Trophoblast cell (in vitro differentiated cells and primary cell): Measurements from ENCODE around the gene RPL32.

ENCODE experiments used
- DNase-seq, 2 donors: peaks; one replicate each; pipeline ENCODE4 v3.0.0-alpha.2; 2016
- H2AFZ ChIP-seq: 2 replicates; pipeline ENCODE4 v1.6.1; 2013; ENCODE audit warnings: low read length, moderate library complexity, mild to moderate bottlenecking; ENCODE audit not compliant: insufficient read depth, poor library complexity
- H2AK5ac ChIP-seq: 2 replicates; pipeline ENCODE4 v1.6.1; 2013; ENCODE audit warnings: mild to moderate bottlenecking, low read length
- H2BK120ac ChIP-seq: 2 replicates; pipeline ENCODE4 v1.6.1; 2013; ENCODE audit warnings: low read length, mild to moderate bottlenecking, moderate library complexity; ENCODE audit not compliant: insufficient read depth, poor library complexity
- H2BK12ac ChIP-seq: 2 replicates; pipeline ENCODE4 v1.6.1; 2013; ENCODE audit warnings: mild to moderate bottlenecking, low read length, moderate library complexity
- H2BK5ac ChIP-seq: 2 replicates; pipeline ENCODE4 v1.6.1; 2013; ENCODE audit warnings: low read length, low read depth, moderate library complexity, mild to moderate bottlenecking; ENCODE audit not compliant: poor library complexity
- H3K14ac ChIP-seq: 2 replicates; pipeline ENCODE4 v1.6.1; 2013; ENCODE audit warnings: mild to moderate bottlenecking, low read length
- H3K18ac ChIP-seq: 2 replicates; pipeline ENCODE4 v1.6.1; 2013; ENCODE audit warnings: mild to moderate bottlenecking, low read length
- H3K23ac ChIP-seq: 2 replicates; pipeline ENCODE4 v1.6.1; 2013; ENCODE audit warnings: low read length
- H3K27ac ChIP-seq: 2 replicates; pipeline ENCODE4 v1.5.1; 2013; ENCODE audit warnings: low read depth, mild to moderate bottlenecking, inconsistent platforms, low read length, moderate library complexity
- H3K27me3 ChIP-seq: 2 replicates; pipeline ENCODE4 v1.6.1; 2013; ENCODE audit warnings: inconsistent platforms, mild to moderate bottlenecking, low read length, moderate library complexity; ENCODE audit not compliant: insufficient read depth
- H3K36me3 ChIP-seq, 2 experiments: 1 replicate in 1 of 2; 2 replicates in 1 of 2; pipeline ENCODE4 v1.6.1; 2013; ENCODE audit warnings: low read length in 2 of 2, mild to moderate bottlenecking in 2 of 2, moderate library complexity in 1 of 2; ENCODE audit not compliant: insufficient read depth in 2 of 2, control insufficient read depth in 1 of 2
- H3K4ac ChIP-seq: 2 replicates; pipeline ENCODE4 v1.6.1; 2013; ENCODE audit warnings: low read depth, mild to moderate bottlenecking, low read length, moderate library complexity
- H3K4me1 ChIP-seq, 2 experiments: 1 replicate in 1 of 2; 2 replicates in 1 of 2; pipeline ENCODE4 v1.6.1; 2013; ENCODE audit warnings: low read length in 2 of 2, mild to moderate bottlenecking in 2 of 2, moderate library complexity in 1 of 2; ENCODE audit not compliant: insufficient read depth in 2 of 2, control insufficient read depth in 1 of 2
- H3K4me2 ChIP-seq: 2 replicates; pipeline ENCODE4 v1.6.1; 2013; ENCODE audit warnings: inconsistent platforms, mild to moderate bottlenecking, low read length, moderate library complexity
- H3K4me3 ChIP-seq: 2 replicates; pipeline ENCODE4 v1.5.1; 2013; ENCODE audit warnings: mild to moderate bottlenecking, low read depth, low read length, inconsistent platforms
- H3K79me1 ChIP-seq: one replicate; pipeline ENCODE4 v1.6.1; 2013; ENCODE audit warnings: low read length
- H3K79me2 ChIP-seq: 2 replicates; pipeline ENCODE4 v1.6.1; 2013; ENCODE audit warnings: low read length, mild to moderate bottlenecking; ENCODE audit not compliant: control insufficient read depth, insufficient read depth, poor library complexity
- H3K9ac ChIP-seq: 2 replicates; pipeline ENCODE4 v1.6.1; 2013; ENCODE audit warnings: mild to moderate bottlenecking, low read length
- H3K9me3 ChIP-seq: 2 replicates; pipeline ENCODE4 v1.6.1; 2013; ENCODE audit warnings: low read depth, mild to moderate bottlenecking, control low read depth, inconsistent platforms, low read length; ENCODE audit not compliant: insufficient read depth
- H4K12ac ChIP-seq: 2 replicates; pipeline ENCODE4 v1.6.1; 2013; ENCODE audit warnings: low read depth, mild to moderate bottlenecking, low read length, moderate library complexity
- H4K8ac ChIP-seq: 2 replicates; pipeline ENCODE4 v1.6.1; 2013; ENCODE audit warnings: low read depth, mild to moderate bottlenecking, low read length, moderate library complexity
- H4K91ac ChIP-seq: one replicate; pipeline ENCODE4 v1.6.1; 2013; ENCODE audit warnings: low read depth, mild to moderate bottlenecking, low read length, moderate library complexity
- WGBS: extraction: QIAGEN DNeasy Blood & Tissue Kit; methylation state at CpG from one replicate; pipeline ENCODE4 v1.1.7; 2013; ENCODE audit warnings: missing lambda C conversion rate; ENCODE audit not compliant: insufficient read length, insufficient coverage; ENCODE audit errors: extremely low coverage; 5-methylcytosine and 5-hydroxymethylcytosine counted together

Gene RPL32

DNA sequence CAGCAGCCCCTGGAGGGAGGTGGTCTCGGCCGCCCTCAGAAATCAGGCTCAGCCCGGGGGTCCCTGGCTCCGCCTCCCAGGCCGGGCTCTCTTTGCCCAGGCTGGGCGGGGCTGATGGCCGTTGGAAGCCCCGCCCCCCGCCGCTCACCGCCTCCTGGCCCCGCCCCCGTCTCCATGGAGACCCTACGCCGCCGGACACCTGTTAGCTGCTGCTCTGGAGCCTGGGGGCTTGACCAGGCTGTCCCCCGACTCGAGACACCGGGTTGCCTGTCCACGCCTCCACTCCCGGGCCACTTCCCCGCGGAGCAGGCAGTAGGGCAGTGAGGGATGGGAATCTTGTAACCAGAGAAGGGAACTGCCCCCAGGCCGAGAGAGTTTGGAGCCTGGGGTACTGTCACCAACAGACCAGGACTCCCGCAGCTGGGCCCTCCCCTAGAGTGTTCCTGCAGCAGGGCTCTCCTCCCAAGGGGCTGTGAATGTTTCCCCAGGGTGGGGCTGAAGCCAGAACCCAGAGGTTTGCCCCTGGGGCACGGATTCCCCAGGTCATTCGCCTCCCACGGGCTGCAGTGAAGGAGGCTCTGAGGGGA lies 27.8 kb upstream of the RPL32 start:
- H3K18ac ChIP-seq: no peak overlapping the region
- H3K4me2 ChIP-seq: peak overlapping the region; percentile 55
- H3K27me3 ChIP-seq: no peaks in the 10 kb centered on the region
- H4K91ac ChIP-seq: no peak overlapping the region
- no peak overlapping the region for H3K9ac ChIP-seq
- H2AFZ ChIP-seq: no peak overlapping the region
- H3K9me3 ChIP-seq: peaks cover 11% of the 10 kb centered on the region
- H3K79me1 ChIP-seq: no peaks in the 10 kb centered on the region
- H3K27ac ChIP-seq: no peak overlapping the region
- no peak overlapping the region for H2BK12ac ChIP-seq
- H3K14ac ChIP-seq: no peak overlapping the region
- H3K4ac ChIP-seq: no peak overlapping the region
- H3K23ac ChIP-seq: no peak overlapping the region
- H2AK5ac ChIP-seq: no peak overlapping the region
- H4K12ac ChIP-seq: no peak overlapping the region
- no peak overlapping the region for H2BK5ac ChIP-seq
- no peak overlapping the region for H4K8ac ChIP-seq
- no peak overlapping the region for H3K4me3 ChIP-seq
- no CpG with 5 or more reads among the region's 28 CpGs for WGBS
- H2BK120ac ChIP-seq: no peak overlapping the region
- H3K79me2 ChIP-seq: no peaks in the 10 kb centered on the region
- no peak for DNase-seq
- no peaks in the 10 kb centered on the region for H3K36me3 ChIP-seq
- peaks cover 3 to 9% of the 10 kb centered on the region in 2 experiments for H3K4me1 ChIP-seq

DNA sequence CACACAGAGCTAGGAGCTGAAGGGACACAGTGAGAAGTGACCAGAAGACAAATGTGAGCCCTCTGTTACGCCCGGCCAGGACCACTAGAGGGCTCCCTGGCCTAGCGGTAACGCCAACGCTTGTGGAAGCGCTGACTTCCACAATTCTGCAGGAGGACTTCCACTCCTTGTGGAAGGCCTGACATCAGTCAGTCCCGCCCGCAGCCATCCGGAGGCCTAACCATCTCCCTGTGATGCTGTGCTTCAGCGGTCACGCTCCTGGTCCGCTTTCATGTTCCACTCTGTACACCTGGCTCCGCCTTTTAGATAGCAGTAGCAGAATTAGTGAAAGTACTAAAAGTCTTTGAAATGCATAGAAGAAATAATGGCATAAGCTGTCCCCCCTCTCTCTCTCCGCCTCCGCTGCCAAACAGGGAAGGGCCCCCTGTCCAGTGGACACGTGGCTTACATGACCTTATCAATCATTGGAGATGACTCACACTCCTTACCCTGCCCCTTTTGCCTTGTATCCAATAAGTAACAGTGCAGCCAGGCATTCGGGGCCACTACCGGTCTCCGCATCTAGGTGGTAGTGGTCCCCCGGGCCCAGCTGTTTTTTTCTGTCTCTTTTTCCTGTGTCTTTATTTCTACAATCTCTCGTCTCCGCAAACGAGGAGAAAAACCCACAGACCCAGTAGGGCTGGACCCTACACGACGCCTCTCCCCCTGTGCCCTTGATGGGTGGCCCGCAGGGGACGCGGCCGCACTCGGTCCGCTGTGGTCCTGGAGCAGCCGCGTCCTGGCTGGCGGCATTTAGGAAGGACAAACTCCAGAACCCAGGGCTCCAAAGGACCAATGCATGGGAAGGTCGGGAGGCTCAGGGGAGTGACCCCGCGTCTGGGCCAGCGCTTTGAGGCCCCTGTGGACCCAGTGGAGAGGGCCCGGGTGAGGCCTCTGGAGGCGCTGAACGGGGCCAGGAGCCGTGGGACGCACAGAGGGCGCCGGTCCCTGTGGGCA lies 27.0 kb upstream of the RPL32 start:
- Histone ChIP-seq H3K27ac (no peak overlapping the region), H4K91ac (no peak overlapping the region), H3K4me2 (peak overlapping the region; percentile 55), H3K14ac (no peak overlapping the region), H2BK12ac (no peak overlapping the region), H2AK5ac (no peak overlapping the region), H2BK5ac (no peak overlapping the region), H3K4me3 (no peak overlapping the region), H4K12ac (no peak overlapping the region), H3K27me3 (no peaks in the 10 kb centered on the region), H3K79me2 (no peaks in the 10 kb centered on the region), H3K9me3 (peaks cover 13% of the 10 kb centered on the region), H2BK120ac (no peak overlapping the region), H2AFZ (peak overlapping the region; percentile 12), H3K9ac (no peak overlapping the region), H4K8ac (no peak overlapping the region), H3K4ac (no peak overlapping the region), H3K36me3 (no peaks in the 10 kb centered on the region), H3K23ac (no peak overlapping the region), H3K4me1 (peaks cover 3 to 9% of the 10 kb centered on the region in 2 experiments), H3K79me1 (no peaks in the 10 kb centered on the region), H3K18ac (no peak overlapping the region)
- WGBS: no CpG with 5 or more reads among the region's 45 CpGs
- DNase-seq: peak; percentile 92 to 96

DNA sequence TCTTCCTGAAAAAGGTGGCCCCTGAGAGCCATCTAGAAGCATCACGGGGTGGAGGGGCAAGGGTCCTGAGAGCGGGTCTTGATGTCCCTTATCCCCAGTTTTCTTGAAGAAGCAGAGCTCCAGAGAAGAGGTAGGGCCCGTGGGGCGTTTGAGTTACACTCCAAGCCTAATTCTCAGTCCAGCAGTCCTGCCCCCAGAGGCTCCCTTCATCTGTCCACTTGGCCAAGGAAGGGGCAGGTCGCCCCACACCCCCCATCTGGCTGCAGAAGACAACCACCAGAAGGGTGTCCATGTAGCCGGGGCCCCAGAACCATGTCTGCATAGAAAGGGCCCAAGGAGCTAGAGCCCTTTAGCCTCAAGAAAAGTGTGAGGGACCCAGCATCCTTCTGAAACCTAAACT lies 25.5 kb upstream of the RPL32 start:
- Histone ChIP-seq H4K12ac (no peak overlapping the region), H2AFZ (no peak overlapping the region), H2BK120ac (no peak overlapping the region), H3K27me3 (no peaks in the 10 kb centered on the region), H3K9ac (no peak overlapping the region), H3K18ac (no peak overlapping the region), H3K36me3 (no peaks in the 10 kb centered on the region), H3K79me1 (no peaks in the 10 kb centered on the region), H3K27ac (no peak overlapping the region), H2BK5ac (no peak overlapping the region), H3K79me2 (no peaks in the 10 kb centered on the region), H3K23ac (no peak overlapping the region), H2BK12ac (no peak overlapping the region), H3K4me3 (no peak overlapping the region), H3K4ac (no peak overlapping the region), H4K8ac (no peak overlapping the region), H2AK5ac (no peak overlapping the region), H3K9me3 (peaks cover 13% of the 10 kb centered on the region), H3K14ac (no peak overlapping the region), H3K4me1 (peaks cover 3 to 9% of the 10 kb centered on the region in 2 experiments), H4K91ac (no peak overlapping the region), H3K4me2 (no peak overlapping the region)
- no peak for DNase-seq
- WGBS: no CpG with 5 or more reads among the region's 6 CpGs

DNA sequence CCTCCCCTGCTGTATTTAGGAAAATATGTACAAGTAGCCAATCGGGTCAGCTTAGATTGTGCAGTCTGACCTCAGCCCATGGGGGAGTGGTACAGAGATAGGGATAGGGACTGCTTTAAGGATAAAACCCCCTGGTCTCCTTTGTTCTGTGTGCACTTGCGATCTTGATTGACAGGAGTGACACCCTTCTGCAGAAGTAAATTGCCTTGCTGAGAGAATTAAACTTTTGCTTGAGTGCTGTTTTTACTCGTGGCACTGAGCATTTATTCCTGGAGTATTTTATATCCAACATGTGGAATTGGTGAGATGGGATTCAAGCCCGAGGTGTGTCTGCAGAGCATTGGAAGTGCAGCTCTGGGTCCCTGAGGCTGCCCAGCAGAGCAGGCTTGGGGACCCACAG lies 23.9 kb upstream of the RPL32 start:
- Histone ChIP-seq H4K91ac (no peak overlapping the region), H3K27me3 (no peaks in the 10 kb centered on the region), H3K18ac (no peak overlapping the region), H2BK120ac (no peak overlapping the region), H3K9me3 (peaks cover 13% of the 10 kb centered on the region), H3K4me2 (no peak overlapping the region), H3K36me3 (no peaks in the 10 kb centered on the region), H3K4ac (no peak overlapping the region), H3K27ac (no peak overlapping the region), H3K4me1 (peaks cover 3 to 9% of the 10 kb centered on the region in 2 experiments), H4K12ac (no peak overlapping the region), H2AK5ac (no peak overlapping the region), H3K4me3 (no peak overlapping the region), H3K79me2 (no peaks in the 10 kb centered on the region), H3K14ac (no peak overlapping the region), H4K8ac (no peak overlapping the region), H2BK5ac (no peak overlapping the region), H3K79me1 (no peaks in the 10 kb centered on the region), H3K23ac (no peak overlapping the region), H2AFZ (no peak overlapping the region), H3K9ac (no peak overlapping the region), H2BK12ac (no peak overlapping the region)
- no peak for DNase-seq
- WGBS: no CpG with 5 or more reads among the region's 4 CpGs
